Ectodermal cell (in vitro differentiated cells): Measurements from ENCODE around the gene ABHD16A.
"Not testable (repeated sequence)": the region's sequence is repeated elsewhere in the genome, so short reads cannot be mapped to it uniquely, and the experiment has no call there.

ENCODE experiments used
- H3K27ac ChIP-seq: 2 replicates; pipeline ENCODE4 v1.7.0; 2013; ENCODE audit warnings: mild to moderate bottlenecking, low read depth, low read length; ENCODE audit not compliant: insufficient read depth, poor library complexity, severe bottlenecking
- H3K27me3 ChIP-seq: 2 replicates; pipeline ENCODE4 v1.7.0; 2013; ENCODE audit warnings: mild to moderate bottlenecking, low read length; ENCODE audit not compliant: insufficient read depth, control insufficient read depth, poor library complexity, severe bottlenecking
- H3K36me3 ChIP-seq: one replicate; pipeline ENCODE4 v1.7.0; 2013; ENCODE audit warnings: low read length; ENCODE audit not compliant: control insufficient read depth, insufficient read depth
- H3K4me1 ChIP-seq: one replicate; pipeline ENCODE4 v1.7.0; 2013; ENCODE audit warnings: low read length; ENCODE audit not compliant: control insufficient read depth, insufficient read depth
- H3K4me3 ChIP-seq: 2 replicates; pipeline ENCODE4 v1.7.0; 2013; ENCODE audit warnings: low read depth, low read length, control low read depth; ENCODE audit not compliant: insufficient read depth
- H3K9me3 ChIP-seq: 2 replicates; pipeline ENCODE4 v1.7.0; 2013; ENCODE audit warnings: mild to moderate bottlenecking, low read length, moderate library complexity; ENCODE audit not compliant: control insufficient read depth
- WGBS, 2 experiments: methylation state at CpG; one replicate each; pipeline ENCODE4 v1.1.7; 2013; ENCODE audit warnings: missing lambda C conversion rate in 2 of 2; 5-methylcytosine and 5-hydroxymethylcytosine counted together

The ABHD16A gene

DNA sequence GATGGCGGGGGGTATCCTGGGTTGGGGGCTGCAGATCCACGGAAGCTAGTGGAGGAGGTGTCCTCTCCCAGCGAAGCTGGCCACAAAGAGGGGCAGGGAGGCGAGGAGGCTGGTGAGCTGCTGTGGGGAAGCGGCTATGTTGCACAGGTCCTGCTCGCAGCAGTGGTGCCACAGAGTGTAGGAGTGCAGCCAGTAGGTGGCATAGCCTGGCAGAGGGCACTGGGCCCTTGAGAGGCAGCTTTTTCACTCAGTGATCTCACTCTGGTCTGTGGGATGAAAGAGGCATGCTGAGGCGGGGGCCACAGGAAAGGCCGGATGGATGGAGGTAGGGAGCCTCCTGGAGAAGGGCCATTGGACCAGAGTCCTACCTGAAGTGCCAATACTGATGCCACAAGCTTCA is 9.2 kb upstream of the ABHD16A start:
- H3K4me1 ChIP-seq = peaks cover 34% of the 10 kb centered on the region
- H3K4me3 ChIP-seq = no peak overlapping the region
- 91 to 95% methylated on average over 8 of the region's 8 CpGs for WGBS, 2 experiments
- H3K27me3 ChIP-seq = peaks cover 41% of the 10 kb centered on the region
- H3K36me3 ChIP-seq = no peaks in the 10 kb centered on the region
- no peak overlapping the region for H3K27ac ChIP-seq
- no peaks in the 10 kb centered on the region for H3K9me3 ChIP-seq

DNA sequence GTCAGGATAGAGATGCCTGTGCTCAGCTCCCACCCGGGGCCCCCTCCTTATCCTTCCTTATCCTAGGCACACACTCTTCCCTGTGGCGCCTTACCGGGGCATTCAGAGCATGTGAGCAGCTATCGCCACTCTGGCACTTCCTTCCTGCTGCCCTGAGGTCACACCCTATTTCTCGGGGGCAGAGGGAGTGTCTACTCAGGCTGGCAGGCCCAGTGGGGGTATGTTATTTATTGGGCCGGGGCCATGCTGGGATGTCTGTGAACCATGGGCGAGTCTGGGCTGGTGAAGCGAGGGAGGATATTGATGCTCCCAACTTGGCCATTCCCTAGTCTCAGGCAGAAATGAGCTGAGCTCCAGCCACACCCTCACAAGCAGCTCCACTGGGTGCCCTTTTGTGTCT is 8.1 kb upstream of the ABHD16A start:
- Histone ChIP-seq H3K36me3 (no peaks in the 10 kb centered on the region), H3K27ac (no peak overlapping the region), H3K4me1 (peaks cover 34% of the 10 kb centered on the region), H3K9me3 (no peaks in the 10 kb centered on the region), H3K27me3 (peaks cover 50% of the 10 kb centered on the region), H3K4me3 (no peak overlapping the region)
- 81 to 84% methylated on average over 8 of the region's 8 CpGs for WGBS, 2 experiments

DNA sequence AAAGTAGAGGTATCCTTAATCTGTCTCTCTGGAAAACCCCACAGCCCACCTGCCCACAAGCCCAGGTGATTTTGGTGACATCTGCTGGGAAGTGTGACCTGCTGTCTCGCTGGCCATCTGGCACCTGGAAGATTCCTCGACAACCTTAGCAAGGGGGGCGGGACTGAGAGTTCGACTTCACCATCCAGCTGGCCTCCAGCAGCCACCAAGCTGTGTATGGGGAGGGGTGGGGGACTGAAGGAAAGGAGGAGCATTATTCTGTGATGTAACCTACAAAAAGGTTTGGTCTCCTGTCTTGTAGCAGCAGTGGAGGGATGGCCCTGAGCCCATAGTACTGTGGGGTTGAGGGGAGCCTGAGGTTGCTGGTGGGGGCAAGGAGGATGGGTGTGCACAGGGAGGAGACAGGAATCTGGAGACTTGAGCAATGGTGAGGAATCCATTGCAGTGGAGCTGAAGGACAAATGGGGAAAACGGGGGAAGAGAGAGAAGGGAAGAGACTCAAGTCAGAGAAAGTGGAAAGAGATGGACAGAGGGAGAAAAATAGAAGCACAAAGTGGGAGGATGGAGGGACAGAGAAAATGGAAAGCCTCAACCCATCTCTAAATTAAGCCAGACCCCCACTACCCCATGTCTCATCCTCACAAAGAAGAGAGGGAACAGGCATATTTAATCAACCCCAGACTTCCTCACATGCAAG is 7.5 kb upstream of the ABHD16A start:
- H3K36me3 ChIP-seq = no peaks in the 10 kb centered on the region
- peaks cover 51% of the 10 kb centered on the region for H3K27me3 ChIP-seq
- H3K9me3 ChIP-seq = no peaks in the 10 kb centered on the region
- peaks cover 34% of the 10 kb centered on the region for H3K4me1 ChIP-seq
- H3K27ac ChIP-seq = no peak overlapping the region
- no peak overlapping the region for H3K4me3 ChIP-seq
- WGBS, 2 experiments = 72 to 79% methylated on average over 5 of the region's 5 CpGs

DNA sequence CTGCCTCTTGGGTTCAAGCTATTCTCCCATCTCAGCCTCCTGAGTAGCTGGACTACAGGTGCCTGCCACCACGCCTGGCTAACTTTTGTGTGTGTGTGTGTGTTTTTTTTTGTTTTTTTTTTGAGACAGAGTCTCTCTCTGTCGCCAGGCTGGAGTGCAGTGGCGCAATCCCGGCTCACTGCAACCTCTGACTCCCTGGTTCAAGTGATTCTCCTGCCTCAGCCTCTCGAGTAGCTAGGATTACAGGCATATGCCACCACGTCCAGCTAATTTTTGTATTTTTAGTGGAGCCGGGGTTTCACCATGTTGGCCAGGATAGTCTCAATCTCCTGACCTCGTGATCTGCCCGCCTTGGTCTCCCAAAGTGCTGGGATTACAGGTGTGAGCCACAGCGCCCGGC is 6.0 kb upstream of the ABHD16A start:
- not testable (repeated sequence) for H3K4me3 ChIP-seq, H3K9me3 ChIP-seq, H3K36me3 ChIP-seq, H3K27ac ChIP-seq
- WGBS, 2 experiments = 90 to 93% methylated on average over 11 of the region's 11 CpGs
- Histone ChIP-seq H3K27me3 (peaks cover 51% of the 10 kb centered on the region), H3K4me1 (peaks cover 23% of the 10 kb centered on the region)

DNA sequence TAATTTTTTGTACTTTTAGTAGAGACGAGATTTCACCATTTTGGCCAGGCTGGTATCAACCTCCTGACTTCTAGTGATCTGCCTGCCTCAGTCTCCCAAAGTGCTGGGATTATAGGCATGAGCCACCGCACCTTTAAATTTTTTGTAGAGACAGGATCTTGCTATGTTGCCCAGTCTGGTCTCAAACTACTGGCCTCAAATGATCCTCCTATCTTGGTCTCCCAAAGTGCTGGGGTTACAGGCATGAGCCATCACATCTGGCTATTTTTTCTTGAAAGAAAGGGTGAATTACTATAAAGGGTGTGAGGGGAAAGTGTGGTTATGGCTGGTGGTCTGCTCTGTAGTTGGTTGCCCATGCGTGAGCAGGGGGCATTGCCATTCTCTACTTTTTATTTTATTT is 5.1 kb upstream of the ABHD16A start:
- Histone ChIP-seq H3K9me3 (no peaks in the 10 kb centered on the region), H3K4me3 (no peak overlapping the region), H3K36me3 (no peaks in the 10 kb centered on the region), H3K27me3 (peaks cover 51% of the 10 kb centered on the region), H3K27ac (no peak overlapping the region), H3K4me1 (peaks cover 14% of the 10 kb centered on the region)
- 90 to 93% methylated on average over 2 of the region's 3 CpGs for WGBS, 2 experiments

DNA sequence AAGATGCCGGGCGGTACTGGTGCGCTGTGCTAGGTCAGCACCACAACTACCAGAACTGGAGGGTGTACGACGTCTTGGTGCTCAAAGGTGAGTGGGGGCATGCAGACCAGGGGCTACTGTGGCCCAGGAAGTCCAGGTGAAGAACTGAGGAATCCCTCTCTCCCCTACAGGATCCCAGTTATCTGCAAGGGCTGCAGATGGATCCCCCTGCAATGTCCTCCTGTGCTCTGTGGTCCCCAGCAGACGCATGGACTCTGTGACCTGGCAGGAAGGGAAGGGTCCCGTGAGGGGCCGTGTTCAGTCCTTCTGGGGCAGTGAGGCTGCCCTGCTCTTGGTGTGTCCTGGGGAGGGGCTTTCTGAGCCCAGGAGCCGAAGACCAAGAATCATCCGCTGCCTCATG is 4.6 kb upstream of the ABHD16A start:
- Histone ChIP-seq H3K27me3 (peaks cover 49% of the 10 kb centered on the region), H3K4me1 (peaks cover 12% of the 10 kb centered on the region), H3K27ac (no peak overlapping the region), H3K4me3 (no peak overlapping the region), H3K36me3 (no peaks in the 10 kb centered on the region), H3K9me3 (no peaks in the 10 kb centered on the region)
- WGBS, 2 experiments = 90 to 94% methylated on average over 10 of the region's 10 CpGs

DNA sequence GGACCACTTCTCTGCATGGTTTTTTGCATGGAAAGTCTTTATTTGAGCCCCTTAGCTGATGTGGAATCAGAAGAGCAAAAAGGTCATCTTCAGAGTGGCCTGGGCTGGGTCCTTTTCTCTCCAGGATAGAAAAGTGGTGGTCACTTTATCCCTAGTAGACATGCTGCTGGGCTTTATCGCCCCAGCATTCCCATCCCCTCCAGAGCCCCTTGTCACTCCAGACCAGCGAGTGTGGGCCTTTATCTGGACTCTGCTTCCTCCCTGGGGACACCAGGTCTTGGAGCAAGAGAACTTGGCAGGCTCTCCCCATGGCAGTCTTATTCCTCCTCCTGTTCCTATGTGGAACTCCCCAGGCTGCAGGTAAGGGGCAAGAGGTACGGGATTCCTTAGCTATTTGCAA is 3.5 kb upstream of the ABHD16A start, which contains the start of gene LY6G6F:
TSS of gene LY6G6F (plus strand) at position 268 of the 400 bp plus-strand sequence. CDS start at position 309, 41 bp downstream.
- H3K9me3 ChIP-seq = no peaks in the 10 kb centered on the region
- H3K4me1 ChIP-seq = peaks cover 11% of the 10 kb centered on the region
- H3K4me3 ChIP-seq = no peak within 1 kb of the TSS
- WGBS, 2 experiments = 72 to 87% methylated on average over 3 of the region's 3 CpGs
- H3K27ac ChIP-seq = no peak within 1 kb of the TSS
- H3K36me3 ChIP-seq = no peaks in the 10 kb centered on the region
- peaks cover 38% of the 10 kb centered on the region for H3K27me3 ChIP-seq

DNA sequence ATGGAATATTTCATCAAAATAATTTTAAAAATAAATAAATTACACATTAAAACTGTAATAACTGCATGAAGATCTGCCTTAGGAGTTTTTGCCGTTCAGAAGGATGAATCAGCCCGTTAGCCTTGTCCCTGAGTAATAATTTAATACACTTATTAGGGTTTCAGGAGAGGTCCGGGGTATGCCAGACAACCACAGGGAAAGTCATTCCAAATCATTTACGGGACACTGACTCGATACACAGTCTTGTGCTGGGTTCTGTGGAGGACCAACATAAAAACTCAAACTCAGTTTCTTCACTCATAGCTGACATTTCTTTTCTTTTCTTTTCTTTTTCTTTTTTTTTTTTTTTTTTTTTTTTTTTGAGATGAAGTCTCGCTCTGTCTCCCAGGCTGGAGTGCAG is 2.8 kb upstream of the ABHD16A start:
- 93 to 95% methylated on average over 6 of the region's 6 CpGs for WGBS, 2 experiments
- Histone ChIP-seq H3K9me3 (no peaks in the 10 kb centered on the region), H3K4me3 (no peak overlapping the region), H3K36me3 (no peaks in the 10 kb centered on the region), H3K4me1 (peaks cover 9% of the 10 kb centered on the region), H3K27ac (no peak overlapping the region), H3K27me3 (peaks cover 32% of the 10 kb centered on the region)

DNA sequence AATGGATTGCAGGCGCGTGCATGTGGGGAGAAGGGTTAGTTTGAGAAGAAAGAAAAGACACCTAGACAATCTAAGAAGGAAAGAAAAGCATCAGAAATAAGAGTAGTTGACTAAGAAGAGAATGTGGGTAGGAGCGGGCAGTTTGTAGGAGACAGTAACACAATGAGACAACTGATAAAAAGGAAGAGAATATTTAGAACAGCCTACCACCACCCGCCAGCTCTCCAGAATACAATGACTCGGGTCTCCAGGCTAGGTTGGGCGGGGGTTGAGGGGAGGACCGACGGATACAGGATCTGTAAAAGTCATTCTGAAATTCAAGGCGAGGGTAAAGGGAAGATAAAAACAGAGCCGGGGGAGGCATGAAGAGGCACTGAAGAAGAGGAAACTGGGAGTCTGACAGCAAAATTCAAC is 712 bp downstream of the ABHD16A start:
- Histone ChIP-seq H3K4me1 (peaks cover 9% of the 10 kb centered on the region), H3K27me3 (peaks cover 11% of the 10 kb centered on the region), H3K9me3 (no peaks in the 10 kb centered on the region), H3K36me3 (no peaks in the 10 kb centered on the region), H3K27ac (peak overlapping the region; percentile 89), H3K4me3 (peak overlapping the region; percentile 88)
- 4 to 6% methylated on average over 9 to 10 of the region's 10 CpGs for WGBS, 2 experiments

DNA sequence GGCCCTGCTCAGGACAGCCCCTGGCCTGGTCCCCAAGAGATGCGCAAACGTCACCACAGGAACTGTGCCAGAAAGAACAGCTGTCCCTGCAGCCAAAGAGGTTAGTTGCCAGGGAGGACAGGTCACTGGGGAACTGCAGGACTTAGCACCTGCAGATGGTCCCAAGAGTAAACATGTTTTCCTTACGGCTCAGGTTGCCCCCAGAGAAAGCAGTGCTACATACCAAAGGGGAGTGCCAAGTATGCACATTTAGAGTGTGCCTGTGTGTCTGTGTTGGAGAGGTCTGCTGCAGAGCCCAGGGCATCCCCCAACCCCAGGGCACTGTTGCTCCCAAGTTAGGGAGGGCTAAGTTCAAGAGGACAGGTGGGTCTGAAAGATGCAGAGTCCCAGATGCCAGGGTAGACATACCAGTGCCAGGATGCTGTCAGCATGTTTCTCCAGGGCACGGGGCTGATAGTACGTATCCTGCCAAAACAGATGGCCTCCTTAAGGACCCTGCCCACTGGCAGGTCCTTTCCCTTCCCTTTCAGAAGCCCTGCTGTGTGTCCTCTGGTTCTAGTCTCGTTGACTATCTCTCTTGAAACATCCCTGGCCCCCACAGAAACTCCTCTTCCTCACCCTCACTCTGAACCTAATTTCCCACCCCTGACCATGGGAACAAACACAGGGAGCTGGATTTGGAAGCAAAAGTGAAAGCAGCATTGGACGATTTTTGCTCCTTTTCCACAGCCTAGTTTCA is 1.3 kb downstream of the ABHD16A start:
- Histone ChIP-seq H3K36me3 (no peaks in the 10 kb centered on the region), H3K4me3 (peak overlapping the region; percentile 88), H3K27me3 (peaks cover 6% of the 10 kb centered on the region), H3K9me3 (no peaks in the 10 kb centered on the region), H3K4me1 (peaks cover 9% of the 10 kb centered on the region), H3K27ac (no peak overlapping the region)
- 64 to 68% methylated on average over 7 of the region's 7 CpGs for whole genome bisulfite sequencing, 2 experiments
